ENCODE data around the gene DLX3. TPM values are rescaled to one million over a fixed set of nuclear protein-coding genes. Genes with fewer than 3 reads are reported as not detected.

Gene DLX3
- total RNA-seq, 3 donors from 2014 or later (not counting 1 experiment from before 2014, with no cell fraction given): not detected

DNA sequence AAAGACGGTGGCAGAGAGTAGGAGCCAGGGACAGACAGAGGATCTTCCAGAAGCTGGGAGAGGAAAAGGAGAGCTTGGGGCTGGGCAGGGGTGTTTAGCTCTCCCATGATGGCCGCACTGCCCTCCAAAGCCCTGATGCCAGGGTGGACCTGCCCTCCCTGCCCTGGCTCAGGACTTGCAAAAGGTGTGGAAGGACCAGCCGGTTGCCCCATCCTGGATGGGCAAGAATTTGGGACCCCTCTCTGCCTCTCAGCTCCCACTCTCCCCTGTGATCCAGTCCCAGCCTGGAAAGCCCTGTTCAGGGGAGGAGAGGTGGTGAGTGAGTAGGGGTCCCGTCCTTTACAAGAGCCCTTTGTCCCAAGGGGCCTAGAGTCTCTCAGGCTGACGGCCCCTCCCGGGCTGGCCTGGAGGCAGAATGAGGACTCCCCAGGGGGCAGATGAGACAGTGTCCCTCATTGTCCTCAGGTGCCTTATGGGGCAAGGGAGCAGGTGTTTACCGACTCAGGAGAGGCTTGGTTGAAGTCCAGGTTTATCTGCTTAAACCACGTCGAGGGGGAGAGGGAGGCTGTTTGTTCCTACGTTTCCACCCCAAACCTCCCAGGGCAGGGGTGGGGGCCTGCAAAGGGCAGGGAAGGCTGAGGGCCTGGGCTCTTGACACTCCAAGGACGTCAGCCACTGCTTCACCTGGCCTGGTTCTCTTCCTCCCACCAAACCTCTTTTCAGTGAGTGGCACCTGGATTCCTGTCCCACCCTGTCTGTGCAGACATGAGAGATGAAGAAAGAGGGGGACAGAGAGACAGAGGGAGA is 41.6 kb upstream of the DLX3 start:
- no peak overlapping the region for H3K4me3 Mint-ChIP-seq
- peaks cover 11 to 12% of the 10 kb centered on the region in 2 donors for H3K27me3 Mint-ChIP-seq (ENCODE audit: low read depth in 2 of 2)

GRCh38 chr17:50035945-50036344 is 40.9 kb upstream of the DLX3 start:
- no peaks in the 10 kb centered on the region for H3K4me1 Mint-ChIP-seq
- 100% methylated on average over 1 of the region's 1 CpG for WGBS (ENCODE audit: insufficient coverage)
- H3K9me3 ChIP-seq (ENCODE audit: control insufficient read depth, insufficient read depth, low read length): no peaks in the 10 kb centered on the region
- H3K9me3 Mint-ChIP-seq: no peaks in the 10 kb centered on the region
- H3K27ac Mint-ChIP-seq: no peak overlapping the region
- no peaks in the 10 kb centered on the region for H3K36me3 ChIP-seq (ENCODE audit: control insufficient read depth, insufficient read depth, low read length)
- no peak for ATAC-seq
- no peak for DNase-seq
- H3K4me1 ChIP-seq (ENCODE audit: control insufficient read depth, insufficient read depth, low read length): no peaks in the 10 kb centered on the region
- H3K27ac ChIP-seq (ENCODE audit: low read length): no peak overlapping the region
- H3K4me3 Mint-ChIP-seq: no peak overlapping the region
- no peak for TF ChIP-seq CTCF (IDR thresholded peaks at IDR 0.05)
- H3K27me3 Mint-ChIP-seq (ENCODE audit: low read depth in 2 of 2): peaks cover 9% of the 10 kb centered on the region in 2 donors
- no peaks in the 10 kb centered on the region for H3K27me3 ChIP-seq (ENCODE audit: control insufficient read depth, insufficient read depth, low read length)
- no peaks in the 10 kb centered on the region for H3K36me3 Mint-ChIP-seq
- intact Hi-C loops (cut with micrococcal nuclease): no loop called here
- no peak overlapping the region for H3K4me3 ChIP-seq (ENCODE audit: low read length)

More for the DNA sequence above, 41.6 kb upstream of the DLX3 start:
- no peaks in the 10 kb centered on the region for H3K4me1 Mint-ChIP-seq
- Histone ChIP-seq H3K36me3 (ENCODE audit: control insufficient read depth, insufficient read depth, low read length) (no peaks in the 10 kb centered on the region), H3K4me3 (ENCODE audit: low read length) (no peak overlapping the region), H3K4me1 (ENCODE audit: control insufficient read depth, insufficient read depth, low read length) (no peaks in the 10 kb centered on the region), H3K27me3 (ENCODE audit: control insufficient read depth, insufficient read depth, low read length) (no peaks in the 10 kb centered on the region), H3K9me3 (ENCODE audit: control insufficient read depth, insufficient read depth, low read length) (no peaks in the 10 kb centered on the region), H3K27ac (ENCODE audit: low read length) (no peak overlapping the region)
- ATAC-seq: no peak
- H3K9me3 Mint-ChIP-seq: no peaks in the 10 kb centered on the region
- intact Hi-C loops (cut with micrococcal nuclease): no loop called here
- no peak overlapping the region for H3K27ac Mint-ChIP-seq
- no peak for DNase-seq
- no peak for TF ChIP-seq CTCF (IDR thresholded peaks at IDR 0.05)
- 71% methylated on average over 11 of the region's 11 CpGs for WGBS (ENCODE audit: insufficient coverage)
- H3K36me3 Mint-ChIP-seq: no peaks in the 10 kb centered on the region

DNA sequence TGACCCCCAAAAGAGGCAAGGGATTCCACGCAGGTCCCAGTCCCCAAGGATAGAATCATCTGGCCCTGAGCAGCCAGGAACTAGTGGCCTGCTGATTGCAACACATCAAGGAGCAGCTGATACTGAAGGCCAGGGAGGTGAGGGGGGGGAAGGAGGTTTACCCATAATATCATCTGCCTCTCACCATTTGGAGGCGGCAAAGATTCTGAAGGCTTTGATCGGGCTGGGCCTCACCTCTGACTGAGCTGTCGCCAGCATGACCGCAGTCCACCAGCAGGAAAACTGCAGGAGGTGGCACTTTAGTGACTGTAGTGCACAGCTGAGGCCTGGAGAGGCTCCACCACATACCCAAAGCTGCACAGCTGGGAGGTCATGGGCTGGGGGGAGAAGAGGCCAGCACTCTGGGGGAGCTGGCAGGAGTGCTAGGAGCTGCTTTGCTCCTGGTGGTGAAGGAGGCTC is 40.4 kb upstream of the DLX3 start:
- Histone ChIP-seq H3K9me3 (ENCODE audit: control insufficient read depth, insufficient read depth, low read length) (no peaks in the 10 kb centered on the region), H3K27ac (ENCODE audit: low read length) (no peak overlapping the region), H3K4me3 (ENCODE audit: low read length) (no peak overlapping the region), H3K4me1 (ENCODE audit: control insufficient read depth, insufficient read depth, low read length) (no peaks in the 10 kb centered on the region), H3K27me3 (ENCODE audit: control insufficient read depth, insufficient read depth, low read length) (no peaks in the 10 kb centered on the region), H3K36me3 (ENCODE audit: control insufficient read depth, insufficient read depth, low read length) (no peaks in the 10 kb centered on the region)
- H3K4me3 Mint-ChIP-seq: no peak overlapping the region
- H3K9me3 Mint-ChIP-seq: no peaks in the 10 kb centered on the region
- ATAC-seq: no peak
- intact Hi-C loops (cut with micrococcal nuclease): no loop called here
- 88% methylated on average over 5 of the region's 5 CpGs for WGBS (ENCODE audit: insufficient coverage)
- H3K36me3 Mint-ChIP-seq: no peaks in the 10 kb centered on the region
- TF ChIP-seq CTCF (IDR thresholded peaks at IDR 0.05): no peak
- no peaks in the 10 kb centered on the region for H3K4me1 Mint-ChIP-seq
- DNase-seq: no peak
- no peak overlapping the region for H3K27ac Mint-ChIP-seq
- peaks cover 9 to 11% of the 10 kb centered on the region in 2 donors for H3K27me3 Mint-ChIP-seq (ENCODE audit: low read depth in 2 of 2)
